CD8-positive, alpha-beta memory T cell (primary cell): ENCODE measurements around the gene PAN2. TPM values are rescaled to one million over a fixed set of nuclear protein-coding genes. Genes with fewer than 3 reads are reported as not detected.
"Not testable (repeated sequence)": the region's sequence is repeated elsewhere in the genome, so short reads cannot be mapped to it uniquely, and the experiment has no call there.

Source experiments
- CTCF ChIA-PET: fragments of 350-600 bp; sonication (Branson Sonifier 250); formaldehyde crosslinking; loops from one replicate; lab custom pipeline; 2021; ENCODE audit warnings: antibody characterized with exemption; lab: Charles Lee
- POLR2A ChIA-PET: fragments of 350-600 bp; sonication (Branson Sonifier 250); formaldehyde crosslinking; loops from one replicate; lab custom pipeline; 2021; ENCODE audit warnings: antibody characterized with exemption; lab: Charles Lee
- DNase-seq, 5 donors: peaks; one replicate each; pipeline versions ENCODE4 v3.0.0 to v3.0.0-alpha.2; 2020 to 2022; ENCODE audit warnings: mixed read lengths in 1 of 5
- H3K27ac ChIP-seq: one replicate; pipeline ENCODE4 v1.7.0; 2013; ENCODE audit warnings: low read depth, mild to moderate bottlenecking, low read length, moderate library complexity
- H3K27me3 ChIP-seq: 2 replicates; pipeline ENCODE4 v1.7.0; 2013; ENCODE audit warnings: low read length, mild to moderate bottlenecking; ENCODE audit not compliant: insufficient read depth, poor library complexity, severe bottlenecking
- H3K36me3 ChIP-seq: 2 replicates; pipeline ENCODE4 v1.7.0; 2013; ENCODE audit warnings: mild to moderate bottlenecking, low read length, moderate library complexity; ENCODE audit not compliant: insufficient read depth
- H3K4me1 ChIP-seq: 2 replicates; pipeline ENCODE4 v1.7.0; 2013; ENCODE audit warnings: mild to moderate bottlenecking, low read length, moderate library complexity; ENCODE audit not compliant: insufficient read depth
- H3K4me3 ChIP-seq: 2 replicates; pipeline ENCODE4 v1.7.0; 2013; ENCODE audit warnings: mild to moderate bottlenecking, low read length
- H3K9me3 ChIP-seq: 2 replicates; pipeline ENCODE4 v1.7.0; 2013; ENCODE audit warnings: mild to moderate bottlenecking, low read length
- H3K27ac Mint-ChIP-seq, 8 donors: one replicate each; pipeline ENCODE4 v1.8.0; 2020 to 2021; ENCODE audit warnings: mixed read lengths in 8 of 8, mild to moderate bottlenecking in 6 of 8, inconsistent platforms in 3 of 8, moderate library complexity in 3 of 8
- H3K27me3 Mint-ChIP-seq, 2 donors: one replicate each; pipeline ENCODE4 v1.8.0; 2020 to 2021; ENCODE audit warnings: mixed read lengths in 2 of 2, mild to moderate bottlenecking in 1 of 2, moderate library complexity in 1 of 2
- H3K36me3 Mint-ChIP-seq, 3 donors: one replicate each; pipeline ENCODE4 v1.8.0; 2020 to 2021; ENCODE audit warnings: mixed read lengths in 3 of 3, inconsistent platforms in 1 of 3, mild to moderate bottlenecking in 1 of 3
- H3K4me1 Mint-ChIP-seq, 3 donors: one replicate each; pipeline ENCODE4 v1.8.0; 2020 to 2021; ENCODE audit warnings: mixed read lengths in 3 of 3, inconsistent platforms in 1 of 3, mild to moderate bottlenecking in 1 of 3
- H3K4me3 Mint-ChIP-seq, 7 donors: one replicate each; pipeline ENCODE4 v1.8.0; 2020 to 2021; ENCODE audit warnings: mixed read lengths in 7 of 7, mild to moderate bottlenecking in 6 of 7, moderate library complexity in 4 of 7, inconsistent platforms in 2 of 7
- H3K9me3 Mint-ChIP-seq, 5 donors: one replicate each; pipeline ENCODE4 v1.8.0; 2020 to 2022; ENCODE audit warnings: mixed read lengths in 5 of 5, mild to moderate bottlenecking in 3 of 5, moderate library complexity in 2 of 5, inconsistent platforms in 1 of 5
- polyA plus RNA-seq: library from polyadenylated mRNA; unstranded; fragments of 300-500 nt; fragmentation: Illumina TruSeq; gene quantifications from one replicate; pipeline ENCODE4 v1.2.3, GENCODE V29; 2021
- total RNA-seq, 2 experiments: library from RNA; stranded (reverse); gene quantifications; one replicate each; pipeline ENCODE4 v1.2.3, GENCODE V29; 2021

Gene PAN2
- total and polyA plus RNA-seq, 3 experiments from 2014 or later = 5.4 to 40.4 (median 36.6) TPM

DNA sequence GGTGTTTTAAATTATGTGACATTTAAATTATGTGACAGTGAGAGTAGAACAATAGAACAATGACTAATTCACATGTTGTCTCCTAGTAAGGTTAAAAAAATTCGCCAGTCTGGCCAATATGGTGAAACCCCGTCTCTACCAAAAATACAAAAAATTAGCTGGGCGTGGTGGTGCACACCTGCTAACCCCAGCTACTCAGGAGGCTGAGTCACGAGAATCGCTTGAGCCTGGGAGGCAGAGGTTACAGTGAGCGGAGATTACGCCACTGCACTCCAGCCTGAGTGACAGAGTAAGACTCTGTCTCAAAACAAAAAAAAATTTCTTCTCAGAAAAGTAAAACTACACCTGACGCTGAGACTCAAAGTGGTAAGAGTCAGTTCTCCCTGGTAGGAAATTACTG, 36.4 kb downstream of the PAN2 start:
- H3K4me3 ChIP-seq = no peak overlapping the region
- Mint-ChIP-seq H3K27me3 (no peaks in the 10 kb centered on the region), H3K27ac (peak overlapping the region; percentile 17 to 93 (median 64)), H3K36me3 (peaks cover 0 to 34% (median 4%) of the 10 kb centered on the region in 3 donors), H3K4me1 (peaks cover 53 to 77% (median 71%) of the 10 kb centered on the region in 3 donors), H3K4me3 (peak overlapping the region in 3 of 7 donors; percentile 35 to 77 (median 51)), H3K9me3 (no peaks in the 10 kb centered on the region)
- CTCF ChIA-PET = interaction anchor here (0.6 to 2.1 kb wide), 5 partner anchors 12 to 167 kb away, joined by 3 to 6 read pairs (median 3); partner anchors contain the start of genes COQ10A and STAT2
- no peak overlapping the region for H3K27ac ChIP-seq
- POLR2A ChIA-PET = interaction anchor here (0.6 to 1.1 kb wide), 2 partner anchors 11 to 52 kb away, joined by 3 to 6 read pairs; no protein-coding TSS in a partner anchor
- no peak for DNase-seq
- peaks cover 40% of the 10 kb centered on the region for H3K4me1 ChIP-seq
- H3K36me3 ChIP-seq = peaks cover 7% of the 10 kb centered on the region
- no peaks in the 10 kb centered on the region for H3K9me3 ChIP-seq
- H3K27me3 ChIP-seq = no peaks in the 10 kb centered on the region

DNA sequence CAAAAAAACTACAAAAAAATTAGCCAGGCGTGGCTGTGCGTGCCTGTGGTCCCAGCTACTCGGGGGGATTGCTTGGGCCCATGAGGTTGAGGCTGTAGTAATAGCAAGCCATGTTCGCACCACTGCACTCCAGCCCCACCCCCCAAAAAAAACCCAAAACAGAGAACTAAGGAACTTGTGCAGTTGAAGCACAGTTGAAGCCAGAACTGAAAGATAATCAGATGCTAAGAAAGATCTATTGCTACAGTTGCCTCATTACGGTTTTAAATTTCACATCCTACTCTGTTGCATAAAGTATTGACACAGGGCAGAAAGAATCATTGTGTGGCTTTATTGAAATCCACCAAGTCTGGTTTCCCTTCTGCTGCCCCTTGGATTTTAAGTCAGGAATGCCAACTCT, 37.5 kb downstream of the PAN2 start:
- POLR2A ChIA-PET = no interaction called here
- H3K4me1 ChIP-seq = peaks cover 43% of the 10 kb centered on the region

DNA sequence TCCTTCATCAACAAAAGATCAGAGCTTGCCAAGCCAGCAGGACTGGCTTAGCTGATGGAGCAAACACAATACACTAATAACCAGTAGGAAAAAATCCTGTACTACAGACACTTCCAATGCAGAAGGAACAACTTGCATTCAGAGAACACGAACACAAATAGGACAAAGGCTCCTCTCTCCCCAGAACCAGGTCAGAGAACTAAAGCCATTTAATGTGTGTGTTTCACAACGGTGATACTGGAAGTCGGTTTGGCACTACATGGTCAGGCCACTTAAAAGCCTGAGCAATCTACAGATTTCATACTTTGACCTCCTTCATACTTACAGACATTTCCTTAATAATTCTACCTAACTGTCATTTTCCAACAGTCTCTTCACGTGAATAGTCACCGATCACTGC, 40.0 kb downstream of the PAN2 start:
- no peak for DNase-seq
- Mint-ChIP-seq H3K27me3 (no peaks in the 10 kb centered on the region), H3K36me3 (peaks cover 0 to 48% (median 6%) of the 10 kb centered on the region in 3 donors), H3K4me3 (no peak overlapping the region), H3K4me1 (peaks cover 40 to 68% (median 50%) of the 10 kb centered on the region in 3 donors), H3K27ac (peak overlapping the region in 1 of 8 donors; percentile 24), H3K9me3 (no peaks in the 10 kb centered on the region)
- H3K27ac ChIP-seq = no peak overlapping the region
- H3K4me1 ChIP-seq = peaks cover 35% of the 10 kb centered on the region
- ChIA-PET POLR2A (no interaction called here), CTCF (no interaction called here)
- H3K4me3 ChIP-seq = no peak overlapping the region
- H3K27me3 ChIP-seq = no peaks in the 10 kb centered on the region
- H3K9me3 ChIP-seq = no peaks in the 10 kb centered on the region
- H3K36me3 ChIP-seq = peaks cover 13% of the 10 kb centered on the region

More for the DNA sequence above, 37.5 kb downstream of the PAN2 start:
- Histone ChIP-seq H3K4me3 (no peak overlapping the region), H3K36me3 (peaks cover 11% of the 10 kb centered on the region), H3K27ac (no peak overlapping the region), H3K9me3 (no peaks in the 10 kb centered on the region), H3K27me3 (no peaks in the 10 kb centered on the region)
- CTCF ChIA-PET = interaction anchor here (1.0 kb wide), 1 partner anchor 168 kb away, joined by 3 read pairs; no protein-coding TSS in a partner anchor
- no peak overlapping the region for H3K4me3 Mint-ChIP-seq
- no peaks in the 10 kb centered on the region for H3K9me3 Mint-ChIP-seq
- no peak for DNase-seq
- H3K27me3 Mint-ChIP-seq = no peaks in the 10 kb centered on the region
- peaks cover 0 to 40% (median 4%) of the 10 kb centered on the region in 3 donors for H3K36me3 Mint-ChIP-seq
- H3K4me1 Mint-ChIP-seq = peaks cover 51 to 75% (median 65%) of the 10 kb centered on the region in 3 donors
- peak overlapping the region; percentile 48 to 93 (median 68) for H3K27ac Mint-ChIP-seq

DNA sequence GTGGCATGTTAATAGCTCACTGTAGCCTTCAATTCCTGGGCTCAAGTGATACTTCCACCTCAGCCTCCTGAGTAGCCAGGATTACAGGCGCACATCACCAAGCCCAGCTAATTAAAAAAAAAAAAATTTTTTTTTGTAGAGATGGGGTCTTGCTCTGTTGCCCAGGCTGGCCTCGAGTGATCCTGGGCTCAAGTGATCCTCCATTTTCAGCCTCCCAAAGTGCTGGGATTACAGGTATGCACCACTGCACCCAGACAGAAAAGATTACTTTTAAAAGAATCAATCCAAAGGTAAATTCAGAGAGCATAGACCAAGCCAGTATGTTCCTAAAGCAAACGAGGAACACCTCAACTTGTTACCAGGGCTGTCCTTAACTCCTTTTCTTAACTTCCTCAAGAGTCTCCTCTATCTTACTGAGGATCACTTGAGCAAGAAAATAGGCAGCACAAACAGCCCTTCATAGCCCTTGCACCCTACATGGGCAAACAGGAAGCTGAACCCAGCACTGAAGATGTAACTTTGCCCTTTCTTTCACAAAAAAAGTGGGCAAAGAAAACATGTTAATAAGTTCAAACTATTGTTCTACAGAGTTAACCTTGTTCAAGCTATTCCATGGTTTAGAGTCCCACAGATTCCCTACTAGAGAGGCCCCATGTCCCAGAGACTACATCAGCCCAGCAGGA, 45.0 kb downstream of the PAN2 start:
- H3K9me3 Mint-ChIP-seq = no peaks in the 10 kb centered on the region
- H3K27ac Mint-ChIP-seq = peak overlapping the region in 1 of 8 donors; percentile 40
- no peaks in the 10 kb centered on the region for H3K9me3 ChIP-seq
- H3K4me3 Mint-ChIP-seq = no peak overlapping the region
- ChIA-PET CTCF (interaction anchor here (1.0 kb wide), 1 partner anchor 22 kb away, joined by 3 read pairs; the partner anchor contains the start of gene COQ10A), POLR2A (no interaction called here)
- H3K36me3 ChIP-seq = peaks cover 16% of the 10 kb centered on the region
- no peaks in the 10 kb centered on the region for H3K27me3 ChIP-seq
- H3K4me1 Mint-ChIP-seq = peaks cover 20 to 44% (median 24%) of the 10 kb centered on the region in 3 donors
- no peaks in the 10 kb centered on the region for H3K27me3 Mint-ChIP-seq
- no peak overlapping the region for H3K4me3 ChIP-seq
- DNase-seq = no peak
- no peak overlapping the region for H3K27ac ChIP-seq
- H3K4me1 ChIP-seq = peaks cover 16% of the 10 kb centered on the region
- peaks cover 4 to 50% (median 6%) of the 10 kb centered on the region in 3 donors for H3K36me3 Mint-ChIP-seq

DNA sequence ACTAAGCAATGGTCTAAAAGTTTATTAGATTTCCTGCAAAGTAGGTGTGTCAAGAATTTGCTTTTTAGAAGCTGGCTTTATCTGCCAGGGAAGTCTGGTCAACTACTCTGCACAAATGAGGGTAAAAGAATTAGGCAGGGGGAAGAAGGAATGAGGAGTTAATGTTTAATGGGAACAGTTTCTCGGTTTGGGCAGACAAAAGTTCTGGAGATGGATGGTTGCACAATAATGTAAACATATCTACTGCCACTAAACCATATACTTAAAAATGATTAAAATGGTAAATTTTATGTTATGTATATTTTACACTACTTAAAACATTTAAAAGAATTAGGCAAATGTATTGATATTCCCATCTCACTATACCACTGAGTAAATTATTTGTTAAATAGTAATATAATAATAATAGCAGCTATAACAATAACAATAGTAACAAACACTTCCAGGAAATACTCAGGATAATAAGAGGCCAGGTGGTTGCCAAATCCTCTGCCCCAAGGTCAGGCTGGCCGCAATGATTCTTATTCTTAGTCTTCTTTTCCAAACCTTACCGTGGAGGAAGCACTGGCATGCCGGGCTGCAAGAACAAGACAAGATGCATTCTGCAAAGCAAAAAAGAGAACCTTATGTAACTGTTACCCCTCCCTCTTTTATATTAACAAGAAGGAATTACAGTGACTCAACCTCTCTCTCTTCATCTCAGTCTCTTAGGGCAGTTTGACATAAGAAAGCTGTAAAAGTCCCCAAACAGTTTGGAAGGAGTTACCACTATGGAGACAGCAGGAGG, 47.6 kb downstream of the PAN2 start:
- Histone ChIP-seq H3K27me3 (no peaks in the 10 kb centered on the region), H3K36me3 (peaks cover 35% of the 10 kb centered on the region), H3K27ac (no peak overlapping the region), H3K9me3 (no peaks in the 10 kb centered on the region), H3K4me1 (peaks cover 5% of the 10 kb centered on the region), H3K4me3 (no peak overlapping the region)
- CTCF ChIA-PET = interaction anchor here (1.1 to 1.2 kb wide), 2 partner anchors 14 to 15 kb away, joined by 3 to 4 read pairs; partner anchors contain the start of gene CS
- no peak for DNase-seq
- peaks cover 7 to 63% (median 14%) of the 10 kb centered on the region in 3 donors for H3K36me3 Mint-ChIP-seq
- peak overlapping the region in 4 of 8 donors; percentile 4 to 88 (median 27) for H3K27ac Mint-ChIP-seq
- POLR2A ChIA-PET = no interaction called here
- H3K4me3 Mint-ChIP-seq = no peak overlapping the region
- no peaks in the 10 kb centered on the region for H3K27me3 Mint-ChIP-seq
- no peaks in the 10 kb centered on the region for H3K9me3 Mint-ChIP-seq
- H3K4me1 Mint-ChIP-seq = peaks cover 8 to 27% (median 12%) of the 10 kb centered on the region in 3 donors

DNA sequence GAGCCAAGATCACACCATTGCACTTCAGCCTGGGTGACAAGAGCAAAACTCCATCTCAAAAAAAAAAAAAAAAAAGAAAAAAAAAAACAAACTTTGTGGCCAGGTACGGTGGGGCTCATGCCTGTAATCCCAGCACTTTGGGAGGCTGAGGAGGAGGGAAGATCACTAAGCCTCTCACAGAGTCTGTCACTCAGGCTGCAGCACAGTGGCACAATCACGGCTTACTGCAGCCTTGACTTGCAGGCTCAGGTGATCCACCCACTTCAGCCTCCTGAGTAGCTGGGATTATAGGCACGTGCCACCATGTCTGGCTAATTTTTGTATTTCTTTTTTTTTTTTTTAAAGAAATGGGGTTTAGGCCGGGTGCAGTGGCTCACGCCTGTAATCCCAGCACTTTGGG, 49.5 kb downstream of the PAN2 start:
- CTCF ChIA-PET = interaction anchor here (1.1 to 1.6 kb wide), 2 partner anchors 17 to 109 kb away, joined by 3 read pairs; no protein-coding TSS in a partner anchor
- DNase-seq, H3K27ac ChIP-seq, H3K9me3 Mint-ChIP-seq, H3K4me1 ChIP-seq, H3K27me3 Mint-ChIP-seq, H3K27ac Mint-ChIP-seq, H3K4me3 Mint-ChIP-seq, H3K27me3 ChIP-seq, H3K4me3 ChIP-seq, POLR2A ChIA-PET, H3K9me3 ChIP-seq: not testable (repeated sequence)
- Mint-ChIP-seq H3K4me1 (peaks cover 6 to 15% (median 9%) of the 10 kb centered on the region in 3 donors), H3K36me3 (peaks cover 11 to 60% (median 15%) of the 10 kb centered on the region in 3 donors)
- H3K36me3 ChIP-seq = peaks cover 40% of the 10 kb centered on the region

DNA sequence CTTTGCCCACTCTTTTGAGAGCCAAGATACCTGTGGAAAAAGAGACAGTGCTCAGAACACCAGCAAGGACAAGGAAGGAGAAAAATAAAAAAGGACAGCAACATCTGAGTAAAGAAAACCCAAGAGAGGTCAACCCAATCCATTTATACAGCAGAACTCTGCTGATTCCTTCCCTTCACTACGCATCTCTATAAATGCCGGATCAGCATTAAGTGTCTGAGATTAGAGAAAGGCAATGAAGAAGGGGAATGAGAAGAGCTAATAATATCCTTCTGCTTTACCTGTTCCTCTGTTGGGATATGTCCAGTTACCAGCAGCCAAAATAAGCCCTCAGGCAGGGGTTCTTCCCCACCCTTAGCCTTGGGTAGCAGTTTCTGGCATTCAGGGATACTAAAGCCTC, 51.2 kb downstream of the PAN2 start:
- peaks cover 5 to 9% (median 6%) of the 10 kb centered on the region in 3 donors for H3K4me1 Mint-ChIP-seq
- H3K4me3 ChIP-seq = no peak overlapping the region
- no peak for DNase-seq
- no peak overlapping the region for H3K4me3 Mint-ChIP-seq
- CTCF ChIA-PET = no interaction called here
- H3K27ac Mint-ChIP-seq = peak overlapping the region in 5 of 8 donors; percentile 11 to 75 (median 39)
- peaks cover 14 to 65% (median 15%) of the 10 kb centered on the region in 3 donors for H3K36me3 Mint-ChIP-seq
- POLR2A ChIA-PET = no interaction called here
- no peaks in the 10 kb centered on the region for H3K9me3 ChIP-seq
- no peak overlapping the region for H3K27ac ChIP-seq
- no peaks in the 10 kb centered on the region for H3K27me3 ChIP-seq
- H3K36me3 ChIP-seq = peaks cover 54% of the 10 kb centered on the region
- H3K4me1 ChIP-seq = no peaks in the 10 kb centered on the region
- no peaks in the 10 kb centered on the region for H3K27me3 Mint-ChIP-seq
- no peaks in the 10 kb centered on the region for H3K9me3 Mint-ChIP-seq
